ENCODE data around the gene PRR20G.

The PRR20G gene

GRCh38 chr3:127263586-127264231, 24.1 kb downstream of the PRR20G start:
- H3K27me3 ChIP-seq (ENCODE audit: control insufficient read depth in 1 of 2, insufficient read depth in 2 of 2, low read length in 2 of 2), result peaks cover 2 to 5% of the 10 kb centered on the region in 2 donors
- H3K4me1 ChIP-seq (ENCODE audit: control insufficient read depth, insufficient read depth, low read length), result no peaks in the 10 kb centered on the region
- H3K36me3 ChIP-seq (ENCODE audit: control insufficient read depth in 2 of 2, insufficient read depth in 2 of 2, low read length in 2 of 2), result no peaks in the 10 kb centered on the region
- no peak overlapping the region for H3K4me3 ChIP-seq (ENCODE audit: low read length in 2 of 2)
- H3K9me3 ChIP-seq (ENCODE audit: control insufficient read depth in 2 of 2, low read length in 2 of 2), result peaks cover 6 to 7% of the 10 kb centered on the region in 2 donors
- no peak overlapping the region for H3K27ac ChIP-seq (ENCODE audit: low read length)
- H3K9ac ChIP-seq (ENCODE audit: low read length in 2 of 2), result no peak overlapping the region

- no peaks in the 10 kb centered on the region for H3K36me3 ChIP-seq (ENCODE audit: control insufficient read depth in 2 of 2, insufficient read depth in 2 of 2, low read length in 2 of 2)
- H3K4me3 ChIP-seq (ENCODE audit: low read length in 2 of 2), result no peak overlapping the region
- no peak overlapping the region for H3K27ac ChIP-seq (ENCODE audit: low read length)
- no peak overlapping the region for H3K9ac ChIP-seq (ENCODE audit: low read length in 2 of 2)
- no peaks in the 10 kb centered on the region for H3K9me3 ChIP-seq (ENCODE audit: control insufficient read depth in 2 of 2, low read length in 2 of 2)
- H3K4me1 ChIP-seq (ENCODE audit: control insufficient read depth, insufficient read depth, low read length), result no peaks in the 10 kb centered on the region
- H3K27me3 ChIP-seq (ENCODE audit: control insufficient read depth in 1 of 2, insufficient read depth in 2 of 2, low read length in 2 of 2), result peaks cover 2 to 5% of the 10 kb centered on the region in 2 donors
Measured at GRCh38 chr3:127263037-127263436, 24.8 kb downstream of the PRR20G start.

GRCh38 chr3:127262533-127262932, 25.3 kb downstream of the PRR20G start:
- Histone ChIP-seq H3K9me3 (ENCODE audit: control insufficient read depth in 2 of 2, low read length in 2 of 2) (no peaks in the 10 kb centered on the region), H3K27ac (ENCODE audit: low read length) (no peak overlapping the region), H3K4me3 (ENCODE audit: low read length in 2 of 2) (no peak overlapping the region), H3K4me1 (ENCODE audit: control insufficient read depth, insufficient read depth, low read length) (no peaks in the 10 kb centered on the region), H3K9ac (ENCODE audit: low read length in 2 of 2) (no peak overlapping the region), H3K27me3 (ENCODE audit: control insufficient read depth in 1 of 2, insufficient read depth in 2 of 2, low read length in 2 of 2) (peaks cover 2 to 5% of the 10 kb centered on the region in 2 donors), H3K36me3 (ENCODE audit: control insufficient read depth in 2 of 2, insufficient read depth in 2 of 2, low read length in 2 of 2) (no peaks in the 10 kb centered on the region)

- no peak overlapping the region for H3K9ac ChIP-seq (ENCODE audit: low read length in 2 of 2)
- no peak overlapping the region for H3K27ac ChIP-seq (ENCODE audit: low read length)
- H3K9me3 ChIP-seq (ENCODE audit: control insufficient read depth in 2 of 2, low read length in 2 of 2), result no peaks in the 10 kb centered on the region
- H3K36me3 ChIP-seq (ENCODE audit: control insufficient read depth in 2 of 2, insufficient read depth in 2 of 2, low read length in 2 of 2), result no peaks in the 10 kb centered on the region
- H3K4me3 ChIP-seq (ENCODE audit: low read length in 2 of 2), result no peak overlapping the region
- peaks cover 2 to 5% of the 10 kb centered on the region in 2 donors for H3K27me3 ChIP-seq (ENCODE audit: control insufficient read depth in 1 of 2, insufficient read depth in 2 of 2, low read length in 2 of 2)
- H3K4me1 ChIP-seq (ENCODE audit: control insufficient read depth, insufficient read depth, low read length), result no peaks in the 10 kb centered on the region
Measured at GRCh38 chr3:127261925-127262324, 25.9 kb downstream of the PRR20G start.

- H3K27me3 ChIP-seq (ENCODE audit: control insufficient read depth in 1 of 2, insufficient read depth in 2 of 2, low read length in 2 of 2), result peaks cover 0 to 2% of the 10 kb centered on the region in 2 donors
- no peaks in the 10 kb centered on the region for H3K4me1 ChIP-seq (ENCODE audit: control insufficient read depth, insufficient read depth, low read length)
- H3K9me3 ChIP-seq (ENCODE audit: control insufficient read depth in 2 of 2, low read length in 2 of 2), result no peaks in the 10 kb centered on the region
- H3K36me3 ChIP-seq (ENCODE audit: control insufficient read depth in 2 of 2, insufficient read depth in 2 of 2, low read length in 2 of 2), result no peaks in the 10 kb centered on the region
- H3K4me3 ChIP-seq (ENCODE audit: low read length in 2 of 2), result no peak overlapping the region
- H3K9ac ChIP-seq (ENCODE audit: low read length in 2 of 2), result no peak overlapping the region
- no peak overlapping the region for H3K27ac ChIP-seq (ENCODE audit: low read length)
Measured at GRCh38 chr3:127260826-127261555, 26.9 kb downstream of the PRR20G start.

GRCh38 chr3:127260416-127260815, 27.4 kb downstream of the PRR20G start:
- no peaks in the 10 kb centered on the region for H3K36me3 ChIP-seq (ENCODE audit: control insufficient read depth in 2 of 2, insufficient read depth in 2 of 2, low read length in 2 of 2)
- no peaks in the 10 kb centered on the region for H3K9me3 ChIP-seq (ENCODE audit: control insufficient read depth in 2 of 2, low read length in 2 of 2)
- H3K27me3 ChIP-seq (ENCODE audit: control insufficient read depth in 1 of 2, insufficient read depth in 2 of 2, low read length in 2 of 2), result no peaks in the 10 kb centered on the region
- H3K4me1 ChIP-seq (ENCODE audit: control insufficient read depth, insufficient read depth, low read length), result no peaks in the 10 kb centered on the region
- no peak overlapping the region for H3K27ac ChIP-seq (ENCODE audit: low read length)
- H3K4me3 ChIP-seq (ENCODE audit: low read length in 2 of 2), result no peak overlapping the region
- H3K9ac ChIP-seq (ENCODE audit: low read length in 2 of 2), result no peak overlapping the region

GRCh38 chr3:127259882-127260281, 28.0 kb downstream of the PRR20G start:
- Histone ChIP-seq H3K4me1 (ENCODE audit: control insufficient read depth, insufficient read depth, low read length) (no peaks in the 10 kb centered on the region), H3K9me3 (ENCODE audit: control insufficient read depth in 2 of 2, low read length in 2 of 2) (no peaks in the 10 kb centered on the region), H3K4me3 (ENCODE audit: low read length in 2 of 2) (no peak overlapping the region), H3K27ac (ENCODE audit: low read length) (no peak overlapping the region), H3K9ac (ENCODE audit: low read length in 2 of 2) (no peak overlapping the region), H3K36me3 (ENCODE audit: control insufficient read depth in 2 of 2, insufficient read depth in 2 of 2, low read length in 2 of 2) (no peaks in the 10 kb centered on the region), H3K27me3 (ENCODE audit: control insufficient read depth in 1 of 2, insufficient read depth in 2 of 2, low read length in 2 of 2) (no peaks in the 10 kb centered on the region)

- no peak overlapping the region for H3K4me3 ChIP-seq (ENCODE audit: low read length in 2 of 2)
- H3K36me3 ChIP-seq (ENCODE audit: control insufficient read depth in 2 of 2, insufficient read depth in 2 of 2, low read length in 2 of 2), result no peaks in the 10 kb centered on the region
- H3K9me3 ChIP-seq (ENCODE audit: control insufficient read depth in 2 of 2, low read length in 2 of 2), result no peaks in the 10 kb centered on the region
- H3K4me1 ChIP-seq (ENCODE audit: control insufficient read depth, insufficient read depth, low read length), result no peaks in the 10 kb centered on the region
- no peak overlapping the region for H3K9ac ChIP-seq (ENCODE audit: low read length in 2 of 2)
- no peak overlapping the region for H3K27ac ChIP-seq (ENCODE audit: low read length)
- no peaks in the 10 kb centered on the region for H3K27me3 ChIP-seq (ENCODE audit: control insufficient read depth in 1 of 2, insufficient read depth in 2 of 2, low read length in 2 of 2)
Measured at GRCh38 chr3:127258733-127259132, 29.1 kb downstream of the PRR20G start.

GRCh38 chr3:127257351-127257750, 30.5 kb downstream of the PRR20G start:
- Histone ChIP-seq H3K27me3 (ENCODE audit: control insufficient read depth in 1 of 2, insufficient read depth in 2 of 2, low read length in 2 of 2) (no peaks in the 10 kb centered on the region), H3K9me3 (ENCODE audit: control insufficient read depth in 2 of 2, low read length in 2 of 2) (no peaks in the 10 kb centered on the region), H3K9ac (ENCODE audit: low read length in 2 of 2) (no peak overlapping the region), H3K4me3 (ENCODE audit: low read length in 2 of 2) (no peak overlapping the region), H3K27ac (ENCODE audit: low read length) (no peak overlapping the region), H3K4me1 (ENCODE audit: control insufficient read depth, insufficient read depth, low read length) (no peaks in the 10 kb centered on the region), H3K36me3 (ENCODE audit: control insufficient read depth in 2 of 2, insufficient read depth in 2 of 2, low read length in 2 of 2) (no peaks in the 10 kb centered on the region)

- no peaks in the 10 kb centered on the region for H3K9me3 ChIP-seq (ENCODE audit: control insufficient read depth in 2 of 2, low read length in 2 of 2)
- no peak overlapping the region for H3K4me3 ChIP-seq (ENCODE audit: low read length in 2 of 2)
- H3K9ac ChIP-seq (ENCODE audit: low read length in 2 of 2), result no peak overlapping the region
- H3K27ac ChIP-seq (ENCODE audit: low read length), result no peak overlapping the region
- H3K4me1 ChIP-seq (ENCODE audit: control insufficient read depth, insufficient read depth, low read length), result no peaks in the 10 kb centered on the region
- no peaks in the 10 kb centered on the region for H3K36me3 ChIP-seq (ENCODE audit: control insufficient read depth in 2 of 2, insufficient read depth in 2 of 2, low read length in 2 of 2)
- H3K27me3 ChIP-seq (ENCODE audit: control insufficient read depth in 1 of 2, insufficient read depth in 2 of 2, low read length in 2 of 2), result peaks cover 0 to 3% of the 10 kb centered on the region in 2 donors
Measured at GRCh38 chr3:127256733-127257271, 31.0 kb downstream of the PRR20G start.

- Histone ChIP-seq H3K4me1 (ENCODE audit: control insufficient read depth, insufficient read depth, low read length) (no peaks in the 10 kb centered on the region), H3K27ac (ENCODE audit: low read length) (no peak overlapping the region), H3K9me3 (ENCODE audit: control insufficient read depth in 2 of 2, low read length in 2 of 2) (no peaks in the 10 kb centered on the region), H3K4me3 (ENCODE audit: low read length in 2 of 2) (no peak overlapping the region), H3K36me3 (ENCODE audit: control insufficient read depth in 2 of 2, insufficient read depth in 2 of 2, low read length in 2 of 2) (no peaks in the 10 kb centered on the region), H3K9ac (ENCODE audit: low read length in 2 of 2) (no peak overlapping the region), H3K27me3 (ENCODE audit: control insufficient read depth in 1 of 2, insufficient read depth in 2 of 2, low read length in 2 of 2) (peaks cover 0 to 3% of the 10 kb centered on the region in 2 donors)
Measured at GRCh38 chr3:127256138-127256537, 31.7 kb downstream of the PRR20G start.
